GM18873 (cell line): ENCODE data around the gene SMARCA2.

Experiments used
- ATAC-seq: cut with Tn5 transposase; IDR thresholded peaks from one replicate; pipeline ENCODE4 v1.9.1; 2021; ENCODE audit warnings: mild to moderate bottlenecking, moderate library complexity, moderate number of reproducible peaks; ENCODE audit not compliant: unreplicated experiment, low FRiP score

SMARCA2 gene

DNA sequence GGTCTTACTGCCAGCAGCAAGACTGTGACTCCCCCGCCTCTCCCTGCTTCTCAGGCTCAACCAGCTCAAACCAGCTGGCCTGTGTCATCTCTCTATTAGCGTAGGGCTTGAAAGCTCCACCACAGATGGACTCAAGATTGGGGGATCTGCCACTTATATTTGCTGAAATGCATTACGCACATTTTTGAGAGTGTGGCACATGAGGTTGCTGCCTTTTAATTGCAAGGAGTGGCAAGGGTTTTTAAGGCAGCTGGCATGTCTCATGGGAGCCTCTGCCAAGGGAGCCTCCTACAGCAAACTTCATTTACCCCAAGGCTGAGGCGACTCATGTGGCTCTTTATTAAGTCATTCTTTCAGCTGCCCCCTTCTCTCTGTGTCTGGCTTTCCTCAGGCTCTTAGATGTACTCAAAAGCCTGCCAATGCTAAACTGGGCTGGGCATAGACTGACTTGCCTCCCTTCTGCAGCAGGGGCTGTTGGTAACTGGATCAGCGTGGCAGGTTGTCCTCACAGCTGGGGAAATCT lies 219.3 kb downstream of the SMARCA2 start:
- no peak for ATAC-seq

DNA sequence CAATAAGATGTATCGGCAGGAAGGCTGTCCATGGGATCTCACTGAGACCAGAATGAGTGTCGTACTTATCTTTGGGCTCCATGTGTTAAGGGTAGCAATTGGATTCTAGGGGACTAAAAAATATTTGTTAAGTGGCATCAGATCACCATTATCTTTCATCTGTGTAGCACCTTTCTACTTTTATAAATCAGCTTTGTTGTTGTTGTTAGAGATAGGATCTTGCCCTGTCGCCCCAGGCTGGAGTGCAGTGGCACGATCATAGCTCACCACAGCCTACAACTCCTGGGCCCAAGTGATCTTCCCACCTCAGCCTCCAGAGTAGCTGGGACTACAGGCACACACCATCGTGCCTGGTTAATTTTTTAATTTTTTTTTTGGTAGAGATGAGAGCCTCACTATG lies 220.5 kb downstream of the SMARCA2 start:
- no peak for ATAC-seq

DNA sequence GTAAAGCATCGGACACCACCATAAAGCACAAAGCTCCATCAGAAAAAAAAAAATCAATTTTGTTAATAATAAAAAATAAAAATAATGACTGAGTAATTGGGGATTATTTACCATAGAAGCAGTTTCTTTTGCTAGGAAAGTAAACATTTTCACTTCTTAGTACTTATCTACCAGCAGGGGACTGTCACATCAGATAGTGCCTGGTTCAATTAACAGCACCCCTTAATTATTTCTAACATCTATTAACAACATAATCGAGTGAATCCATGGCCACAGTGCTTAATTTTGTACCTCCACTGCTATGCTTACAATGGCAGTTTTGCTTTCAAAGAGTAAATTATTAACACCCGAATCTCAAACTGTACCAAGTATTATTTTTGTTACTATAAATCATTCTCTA lies 221.7 kb downstream of the SMARCA2 start:
- ATAC-seq: no peak

DNA sequence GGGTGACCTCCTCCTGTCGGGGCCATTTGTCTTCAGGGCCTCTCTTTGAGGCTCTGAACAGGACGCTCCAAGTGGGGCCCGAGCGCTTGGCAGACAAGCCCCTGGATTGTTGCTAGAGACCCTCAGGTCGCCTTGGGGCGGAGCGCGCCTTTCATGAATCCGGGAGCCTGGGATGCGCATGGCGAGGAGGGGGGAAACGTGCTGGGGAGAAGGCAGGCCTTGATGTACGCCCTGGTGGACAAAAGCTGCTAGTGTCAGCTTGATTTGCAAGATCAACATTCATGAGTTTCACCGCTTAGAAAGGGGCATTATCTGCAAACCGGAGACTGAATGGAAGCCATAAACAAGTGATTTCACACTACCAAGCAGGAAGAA lies 226.3 kb downstream of the SMARCA2 start:
- ATAC-seq: no peak

DNA sequence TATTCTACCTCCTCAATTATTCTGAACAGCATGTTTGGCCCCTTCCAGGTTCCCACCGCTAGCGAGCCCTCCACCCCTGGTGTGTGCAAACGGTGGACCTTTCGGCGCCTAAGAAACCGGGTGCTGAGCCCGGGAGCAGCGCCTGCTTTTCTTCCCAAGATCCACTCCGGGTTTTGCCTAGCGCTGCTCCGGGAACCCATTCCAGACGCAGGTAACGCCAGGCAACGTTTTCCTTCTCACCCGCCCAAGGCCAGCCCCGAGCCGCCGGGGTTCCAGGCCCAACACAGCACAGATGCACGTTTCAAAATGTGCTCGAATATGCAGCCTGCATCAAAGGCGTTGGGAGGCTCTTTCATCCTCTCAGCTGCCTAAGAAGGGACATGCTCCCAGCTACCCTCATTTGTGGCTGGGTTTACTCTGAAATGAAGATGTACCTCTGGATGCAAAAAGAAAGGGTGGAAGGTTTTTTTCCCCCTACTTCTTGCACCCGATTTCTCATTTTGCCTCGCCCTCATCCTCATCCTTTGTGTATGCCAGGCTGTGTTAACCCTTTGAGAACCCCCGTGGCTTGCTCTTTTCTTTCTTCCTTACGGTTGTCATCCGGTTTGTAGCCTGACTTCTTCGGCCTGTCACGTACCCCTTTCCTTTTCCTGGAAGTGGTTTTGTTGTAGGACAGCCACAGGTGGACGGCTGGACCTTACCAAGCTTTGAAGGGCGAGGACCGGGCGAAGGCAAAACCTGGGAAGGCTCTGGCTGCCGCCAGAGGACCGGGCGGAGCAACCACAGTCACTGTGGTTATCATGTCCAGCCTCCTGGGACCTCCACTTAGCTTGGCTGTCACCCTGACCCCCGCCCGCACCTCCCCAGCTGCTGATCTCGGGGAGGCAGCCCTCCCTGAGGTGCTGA lies 226.9 kb downstream of the SMARCA2 start:
- peak; percentile 84 for ATAC-seq

DNA sequence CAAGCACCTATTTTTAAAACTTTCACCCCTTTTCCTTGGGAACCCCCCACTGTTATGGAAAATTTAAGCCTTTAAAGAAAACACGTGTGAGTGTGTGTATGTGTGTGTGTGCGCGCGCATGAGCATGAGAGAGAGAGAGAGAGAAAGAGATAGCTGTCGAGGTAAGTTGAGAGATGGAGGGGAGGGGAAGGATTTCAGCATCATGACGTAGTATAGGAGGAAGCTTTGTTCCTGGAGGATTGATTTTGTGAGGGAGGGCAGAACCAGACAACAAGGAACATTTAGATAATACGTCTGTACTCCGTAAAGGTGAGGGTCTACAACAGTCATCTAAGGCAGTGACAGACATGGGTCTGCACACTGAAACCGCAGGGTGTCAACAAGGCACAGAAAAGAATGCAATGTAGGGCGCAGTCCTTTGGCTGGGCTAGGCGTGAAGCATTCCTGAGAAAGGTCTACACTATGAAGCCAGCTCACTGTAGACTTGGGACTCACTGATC lies 227.7 kb downstream of the SMARCA2 start:
- no peak for ATAC-seq
